Esophagus muscularis mucosa (tissue), 3 donors: ENCODE measurements around the gene GCNT4.

Experiments
- POLR2AphosphoS5 ChIP-seq, 2 donors: sonication (generic); formaldehyde crosslinking; IDR thresholded peaks; one replicate each; pipeline ENCODE4 v1.6.1; 2017; ENCODE audit warnings: antibody characterized with exemption in 2 of 2
- TF ChIP-seq, protein P1 (sequence below), 3 experiments: fragments of 200-600 bp in 2 of 3; fragments of 450-650 bp in 1 of 3; sonication (generic) in 2 of 3; IDR thresholded peaks; one replicate each; pipeline ENCODE4 v1.5.1; 2017 to 2019; ENCODE audit warnings: antibody characterized with exemption in 3 of 3, mild to moderate bottlenecking in 2 of 3, moderate library complexity in 1 of 3

DNA sequence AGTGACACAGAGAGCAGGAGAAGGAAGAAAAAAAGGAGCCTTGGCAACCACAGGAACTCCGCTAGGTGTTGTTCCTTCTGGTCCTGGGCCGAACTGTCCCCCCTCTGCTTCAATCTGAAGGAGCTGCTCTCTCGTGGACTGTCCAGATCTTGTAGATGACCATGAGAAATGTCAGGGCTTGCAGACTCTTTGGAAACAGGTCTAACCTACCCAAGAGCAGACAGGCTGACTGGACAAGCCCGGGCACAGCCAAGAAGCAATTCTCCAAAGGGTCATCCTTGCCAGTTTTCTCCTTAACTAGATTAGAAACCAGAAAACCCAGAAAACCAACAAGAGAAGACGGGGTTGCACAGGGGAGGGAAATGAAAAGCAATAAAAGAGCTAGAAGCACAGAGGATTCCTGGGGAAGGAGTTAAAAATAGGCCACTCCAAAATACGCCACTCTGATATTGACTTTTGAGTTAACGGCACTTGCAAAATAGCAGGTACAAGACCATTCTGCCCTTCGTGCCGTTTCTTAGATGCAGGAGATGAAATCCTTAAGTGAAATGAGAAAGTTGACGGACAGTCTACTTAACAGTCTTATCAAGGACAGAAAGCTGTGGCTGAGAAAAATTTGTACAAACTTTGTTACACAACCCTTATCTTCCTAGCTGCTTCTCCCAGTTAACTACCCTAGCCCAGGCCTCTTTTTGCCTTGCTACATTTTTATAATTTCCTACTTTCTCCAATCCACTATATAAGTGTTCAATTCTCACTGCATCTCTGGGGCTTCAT is 5.8 kb downstream of the GCNT4 start:
- TF ChIP-seq, protein P1, sequence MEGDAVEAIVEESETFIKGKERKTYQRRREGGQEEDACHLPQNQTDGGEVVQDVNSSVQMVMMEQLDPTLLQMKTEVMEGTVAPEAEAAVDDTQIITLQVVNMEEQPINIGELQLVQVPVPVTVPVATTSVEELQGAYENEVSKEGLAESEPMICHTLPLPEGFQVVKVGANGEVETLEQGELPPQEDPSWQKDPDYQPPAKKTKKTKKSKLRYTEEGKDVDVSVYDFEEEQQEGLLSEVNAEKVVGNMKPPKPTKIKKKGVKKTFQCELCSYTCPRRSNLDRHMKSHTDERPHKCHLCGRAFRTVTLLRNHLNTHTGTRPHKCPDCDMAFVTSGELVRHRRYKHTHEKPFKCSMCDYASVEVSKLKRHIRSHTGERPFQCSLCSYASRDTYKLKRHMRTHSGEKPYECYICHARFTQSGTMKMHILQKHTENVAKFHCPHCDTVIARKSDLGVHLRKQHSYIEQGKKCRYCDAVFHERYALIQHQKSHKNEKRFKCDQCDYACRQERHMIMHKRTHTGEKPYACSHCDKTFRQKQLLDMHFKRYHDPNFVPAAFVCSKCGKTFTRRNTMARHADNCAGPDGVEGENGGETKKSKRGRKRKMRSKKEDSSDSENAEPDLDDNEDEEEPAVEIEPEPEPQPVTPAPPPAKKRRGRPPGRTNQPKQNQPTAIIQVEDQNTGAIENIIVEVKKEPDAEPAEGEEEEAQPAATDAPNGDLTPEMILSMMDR (IDR thresholded peaks at IDR 0.05): no peak
- no peak for TF ChIP-seq POLR2AphosphoS5 (IDR thresholded peaks at IDR 0.05)
